GM19455 (cell line): Measurements from ENCODE around the gene GOLGA6L2.
"Not testable (repeated sequence)": the region's sequence is repeated elsewhere in the genome, so short reads cannot be mapped to it uniquely, and the experiment has no call there.

ENCODE experiments used
- ATAC-seq: cut with Tn5 transposase; IDR thresholded peaks from one replicate; pipeline ENCODE4 v1.9.1; 2021; ENCODE audit not compliant: unreplicated experiment

GOLGA6L2 gene

GRCh38 chr15:23424111-23424904 is 22.7 kb downstream of the GOLGA6L2 start:
- ATAC-seq: no peak

DNA sequence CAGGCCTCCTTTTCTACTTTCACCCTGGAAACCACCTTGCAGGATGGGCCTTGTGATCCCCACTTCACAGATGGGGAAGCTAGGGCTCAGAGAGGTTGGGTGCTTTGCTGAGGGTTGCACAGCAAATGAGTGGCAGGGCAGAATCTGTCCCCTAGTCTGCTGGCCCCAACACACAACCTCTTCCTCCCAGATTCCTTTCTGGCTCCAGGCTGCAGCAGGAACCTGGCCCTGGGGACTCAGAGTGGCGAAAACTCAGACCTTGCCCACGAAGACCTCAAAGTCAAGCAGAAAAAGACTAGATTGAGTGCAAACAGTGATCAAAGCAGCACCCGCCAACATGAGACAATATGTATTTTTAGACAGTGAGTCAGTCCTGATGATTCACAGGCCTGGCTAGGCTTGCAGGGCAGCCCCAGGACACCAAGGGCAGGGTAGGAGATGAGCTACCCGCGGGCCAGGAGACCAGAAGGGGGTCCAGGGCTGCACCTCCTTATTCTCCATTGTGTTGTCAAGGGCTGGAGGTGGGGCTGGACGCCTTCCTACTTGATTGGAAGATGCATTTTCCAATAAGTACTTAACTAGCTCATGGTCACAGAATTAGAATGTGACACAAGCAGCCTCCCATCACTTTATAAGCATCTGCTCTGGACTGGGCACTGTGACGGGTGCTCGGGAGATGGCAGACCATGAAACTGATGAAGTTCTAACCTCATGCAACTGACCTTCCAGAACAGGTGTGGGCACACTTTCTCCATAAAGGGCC is 23.9 kb downstream of the GOLGA6L2 start:
- ATAC-seq: no peak

GRCh38 chr15:23422099-23422945 is 24.7 kb downstream of the GOLGA6L2 start:
- no peak for ATAC-seq

- no peak for ATAC-seq
These were observed 26.1 kb downstream of the GOLGA6L2 start for GRCh38 chr15:23420806-23421575.

DNA sequence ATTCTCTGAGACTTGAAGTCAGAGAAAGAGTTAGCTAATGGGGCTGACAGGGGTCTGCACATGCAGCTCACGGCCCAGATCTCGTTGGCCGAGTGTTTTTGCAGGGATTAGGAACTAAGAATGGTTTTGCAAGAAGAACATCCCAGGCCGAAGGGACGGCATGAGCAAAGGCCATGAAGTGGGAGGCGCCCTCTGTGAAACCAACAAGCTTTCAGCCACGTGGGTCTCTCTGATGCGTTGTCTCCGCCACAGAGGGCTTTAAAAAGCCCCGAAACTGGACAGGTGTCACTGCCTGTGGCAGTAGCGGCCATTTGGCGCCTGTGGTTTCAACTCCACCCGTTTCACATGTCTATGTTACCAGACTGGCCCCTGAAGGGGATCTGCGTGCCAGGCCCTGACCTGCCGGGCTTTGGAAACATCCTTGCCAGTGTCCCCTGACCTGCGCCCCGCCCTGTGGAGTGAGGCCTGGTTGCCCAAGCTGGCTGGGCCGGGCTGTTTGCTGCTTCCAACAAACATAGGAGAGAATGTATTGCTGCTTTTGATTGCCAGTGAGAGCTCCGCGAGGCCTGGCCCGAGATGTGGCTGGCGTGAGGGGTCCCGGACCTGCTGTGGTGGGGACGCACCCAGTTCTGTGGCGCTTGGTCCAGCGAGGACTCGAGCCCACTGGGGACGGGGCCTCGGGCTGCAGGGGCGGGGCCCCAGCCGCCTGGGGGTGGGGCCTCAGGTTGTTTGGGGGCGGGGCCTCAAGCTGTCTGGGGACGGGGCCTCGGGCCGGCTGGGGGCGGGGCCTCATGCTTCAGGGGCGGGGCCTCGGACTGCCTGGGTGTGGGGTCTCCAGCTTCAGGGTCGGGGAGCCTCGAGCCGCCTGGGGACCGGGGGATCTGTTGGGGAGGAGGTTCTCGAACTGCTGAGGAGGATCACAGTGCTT is 30.4 kb downstream of the GOLGA6L2 start:
- ATAC-seq: peak; percentile 67

DNA sequence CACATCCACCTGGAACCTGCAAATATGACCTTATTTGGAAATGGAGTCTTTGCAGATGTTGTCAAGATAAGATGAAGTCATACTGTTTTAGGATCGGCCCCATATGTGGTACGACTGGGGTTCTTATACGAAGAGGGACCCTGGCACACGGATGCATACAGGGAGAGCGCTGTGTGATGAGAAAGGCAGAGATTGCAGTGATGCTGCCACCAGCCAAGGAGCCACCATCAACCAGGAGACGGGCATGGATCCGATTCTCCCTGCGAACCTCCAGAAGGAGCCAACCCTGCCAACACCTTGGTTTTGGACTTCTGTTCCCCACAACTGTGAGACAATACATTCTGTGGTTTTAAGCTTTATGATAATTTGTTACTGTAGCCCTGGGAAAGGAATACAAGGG is 31.2 kb downstream of the GOLGA6L2 start:
- ATAC-seq: not testable (repeated sequence)

DNA sequence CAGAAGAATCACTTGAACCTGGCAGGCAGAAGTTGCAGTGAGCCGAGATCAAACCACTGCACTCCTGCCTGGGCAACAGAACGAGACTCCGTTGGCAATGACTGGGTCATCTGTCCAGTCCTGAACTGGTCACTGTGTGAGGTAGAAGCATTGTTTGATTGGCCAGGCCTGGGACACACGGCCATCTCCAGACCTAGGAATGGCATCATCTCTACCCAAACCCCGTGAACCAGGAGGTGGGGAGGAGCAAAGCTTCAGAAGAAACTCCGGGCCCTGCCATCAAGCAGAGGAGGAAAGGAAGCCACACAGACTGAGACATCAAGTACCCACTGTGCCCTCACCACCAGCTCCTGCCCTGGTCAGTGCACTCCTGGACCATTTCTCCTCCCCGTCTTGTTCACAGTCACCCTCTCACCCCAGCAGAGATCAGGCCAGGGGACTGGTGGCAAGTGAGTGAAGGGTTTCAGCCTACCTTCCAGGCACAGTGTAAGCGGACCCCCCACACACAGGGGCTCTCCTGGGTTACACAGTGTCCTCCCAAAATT is 31.6 kb downstream of the GOLGA6L2 start:
- ATAC-seq: no peak

DNA sequence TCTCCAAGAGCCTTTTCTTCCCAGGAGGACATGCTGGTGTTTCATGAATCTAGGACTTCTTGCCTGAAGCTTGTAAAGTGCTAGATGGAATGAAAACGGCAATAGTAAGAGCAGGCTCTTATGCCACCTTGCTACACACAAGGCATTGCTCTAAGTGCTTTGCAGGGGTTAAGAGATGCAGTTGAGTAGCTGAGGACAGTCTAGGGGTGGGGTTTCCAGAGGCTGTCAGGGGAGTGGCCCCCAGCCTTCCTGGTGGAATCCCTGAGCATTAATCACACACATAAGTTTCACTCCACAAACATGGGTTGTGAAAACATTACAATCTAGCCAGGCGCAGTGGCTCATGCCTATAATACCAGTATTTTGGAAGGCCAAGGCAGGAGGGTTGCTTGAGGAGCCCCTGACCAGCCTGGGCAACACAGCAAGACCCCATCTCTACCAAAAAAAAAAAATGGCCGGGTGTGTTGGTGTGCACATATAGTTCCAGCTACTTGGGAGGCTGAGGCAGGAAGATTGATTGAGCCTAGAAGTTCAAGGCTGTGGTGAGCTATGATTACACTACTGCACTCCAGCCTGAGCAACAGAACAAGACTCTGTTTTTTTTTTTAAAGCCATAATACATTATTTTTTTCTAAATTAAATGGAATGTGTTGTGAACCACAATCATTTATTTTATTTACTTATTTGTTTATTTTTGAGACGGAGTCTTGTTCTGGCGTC is 34.0 kb downstream of the GOLGA6L2 start:
- not testable (repeated sequence) for ATAC-seq

- ATAC-seq: no peak
These were observed 35.2 kb downstream of the GOLGA6L2 start for GRCh38 chr15:23411841-23412240.

DNA sequence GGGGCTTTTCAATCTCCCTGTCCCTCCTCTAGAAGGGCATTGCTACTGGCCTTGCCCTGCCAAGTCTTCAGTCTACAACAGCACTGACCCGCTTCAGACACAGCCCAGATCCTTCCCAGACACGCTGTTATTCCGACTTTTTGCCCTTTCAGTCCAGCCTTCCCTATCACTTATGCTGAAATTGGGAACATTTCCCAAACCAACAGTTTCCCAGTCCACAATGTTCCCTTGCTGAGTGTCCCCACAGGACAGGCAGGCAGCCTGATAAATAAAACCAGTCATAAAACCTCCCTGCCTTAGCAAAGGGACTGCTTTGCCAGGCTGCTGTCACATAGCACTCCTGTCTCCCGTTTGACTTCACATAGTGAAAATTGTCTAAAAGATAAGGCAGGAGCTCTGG is 43.5 kb downstream of the GOLGA6L2 start:
- no peak for ATAC-seq

- no peak for ATAC-seq
These were observed 44.5 kb downstream of the GOLGA6L2 start for GRCh38 chr15:23402544-23402943.

- ATAC-seq: no peak
These were observed 44.9 kb downstream of the GOLGA6L2 start for GRCh38 chr15:23402140-23402539.

GRCh38 chr15:23401627-23402026 is 45.4 kb downstream of the GOLGA6L2 start:
- no peak for ATAC-seq

GRCh38 chr15:23399207-23399606 is 47.8 kb downstream of the GOLGA6L2 start:
- ATAC-seq: not testable (repeated sequence)

GRCh38 chr15:23398357-23398756 is 48.7 kb downstream of the GOLGA6L2 start:
- not testable (repeated sequence) for ATAC-seq

- no peak for ATAC-seq
These were observed 49.3 kb downstream of the GOLGA6L2 start for GRCh38 chr15:23397779-23398178.

- ATAC-seq: no peak
These were observed 51.2 kb downstream of the GOLGA6L2 start for GRCh38 chr15:23395832-23396231.

- no peak for ATAC-seq
These were observed 51.9 kb downstream of the GOLGA6L2 start for GRCh38 chr15:23395030-23395692.
